ENCODE results near the gene NOS3.

Gene NOS3

GRCh38 chr7:150986556-150986955, 4.3 kb upstream of the NOS3 start:
- no peak overlapping the region for H3K27ac ChIP-seq (ENCODE audit: low read depth, low read length)
- H3K4me3 ChIP-seq (ENCODE audit: low read depth, low read length), result no peak overlapping the region
- H3K36me3 ChIP-seq (ENCODE audit: control insufficient read depth, insufficient read depth, low read length), result no peaks in the 10 kb centered on the region
- peaks cover 10% of the 10 kb centered on the region; the same call in 1 of the 2 replicates for H3K4me1 ChIP-seq (ENCODE audit: control insufficient read depth, insufficient read depth, low read length)
- peaks cover 23% of the 10 kb centered on the region for H3K27me3 ChIP-seq (ENCODE audit: control insufficient read depth, insufficient read depth, low read length)
- peaks cover 19% of the 10 kb centered on the region for H3K9me3 ChIP-seq (ENCODE audit: control insufficient read depth, insufficient read depth, low read depth, low read length)
- no peak overlapping the region for H3K9ac ChIP-seq (ENCODE audit: low read length)

- H3K9ac ChIP-seq (ENCODE audit: low read length), result no peak overlapping the region
- H3K9me3 ChIP-seq (ENCODE audit: control insufficient read depth, insufficient read depth, low read depth, low read length), result peaks cover 19% of the 10 kb centered on the region
- peak overlapping the region; percentile 59 for H3K4me3 ChIP-seq (ENCODE audit: low read depth, low read length)
- H3K27me3 ChIP-seq (ENCODE audit: control insufficient read depth, insufficient read depth, low read length), result peaks cover 3% of the 10 kb centered on the region; the same call in 1 of the 2 replicates
- H3K36me3 ChIP-seq (ENCODE audit: control insufficient read depth, insufficient read depth, low read length), result no peaks in the 10 kb centered on the region
- no peak overlapping the region for H3K27ac ChIP-seq (ENCODE audit: low read depth, low read length)
- peaks cover 16% of the 10 kb centered on the region; the same call in 1 of the 2 replicates for H3K4me1 ChIP-seq (ENCODE audit: control insufficient read depth, insufficient read depth, low read length)
Observed at GRCh38 chr7:150988230-150989226, 2.3 kb upstream of the NOS3 start.

GRCh38 chr7:150989456-150989855, 1.4 kb upstream of the NOS3 start:
- peaks cover 22% of the 10 kb centered on the region; the same call in 1 of the 2 replicates for H3K4me1 ChIP-seq (ENCODE audit: control insufficient read depth, insufficient read depth, low read length)
- peaks cover 19% of the 10 kb centered on the region for H3K9me3 ChIP-seq (ENCODE audit: control insufficient read depth, insufficient read depth, low read depth, low read length)
- 0 out of 2 replicates have a peak, but pooled peaks cover 2% of the 10 kb centered on the region for H3K27me3 ChIP-seq (ENCODE audit: control insufficient read depth, insufficient read depth, low read length)
- H3K27ac ChIP-seq (ENCODE audit: low read depth, low read length), result no peak overlapping the region
- no peak overlapping the region for H3K4me3 ChIP-seq (ENCODE audit: low read depth, low read length)
- H3K9ac ChIP-seq (ENCODE audit: low read length), result no peak overlapping the region
- no peaks in the 10 kb centered on the region for H3K36me3 ChIP-seq (ENCODE audit: control insufficient read depth, insufficient read depth, low read length)

GRCh38 chr7:150992051-150992640, 1.3 kb downstream of the NOS3 start:
- no peak overlapping the region for H3K4me3 ChIP-seq (ENCODE audit: low read depth, low read length)
- H3K27ac ChIP-seq (ENCODE audit: low read depth, low read length), result no peak overlapping the region
- H3K36me3 ChIP-seq (ENCODE audit: control insufficient read depth, insufficient read depth, low read length), result no peaks in the 10 kb centered on the region
- no peaks in the 10 kb centered on the region for H3K27me3 ChIP-seq (ENCODE audit: control insufficient read depth, insufficient read depth, low read length)
- peaks cover 34% of the 10 kb centered on the region; the same call in 1 of the 2 replicates for H3K4me1 ChIP-seq (ENCODE audit: control insufficient read depth, insufficient read depth, low read length)
- no peak overlapping the region for H3K9ac ChIP-seq (ENCODE audit: low read length)
- H3K9me3 ChIP-seq (ENCODE audit: control insufficient read depth, insufficient read depth, low read depth, low read length), result peaks cover 19% of the 10 kb centered on the region

DNA sequence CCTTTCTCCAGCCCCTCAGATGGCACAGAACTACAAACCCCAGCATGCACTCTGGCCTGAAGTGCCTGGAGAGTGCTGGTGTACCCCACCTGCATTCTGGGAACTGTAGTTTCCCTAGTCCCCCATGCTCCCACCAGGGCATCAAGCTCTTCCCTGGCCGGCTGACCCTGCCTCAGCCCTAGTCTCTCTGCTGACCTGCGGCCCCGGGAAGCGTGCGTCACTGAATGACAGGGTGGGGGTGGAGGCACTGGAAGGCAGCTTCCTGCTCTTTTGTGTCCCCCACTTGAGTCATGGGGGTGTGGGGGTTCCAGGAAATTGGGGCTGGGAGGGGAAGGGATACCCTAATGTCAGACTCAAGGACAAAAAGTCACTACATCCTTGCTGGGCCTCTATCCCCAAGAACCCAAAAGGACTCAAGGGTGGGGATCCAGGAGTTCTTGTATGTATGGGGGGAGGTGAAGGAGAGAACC, 2.1 kb downstream of the NOS3 start:
- Histone ChIP-seq H3K27ac (ENCODE audit: low read depth, low read length) (no peak overlapping the region), H3K9ac (ENCODE audit: low read length) (no peak overlapping the region), H3K9me3 (ENCODE audit: control insufficient read depth, insufficient read depth, low read depth, low read length) (peaks cover 19% of the 10 kb centered on the region), H3K27me3 (ENCODE audit: control insufficient read depth, insufficient read depth, low read length) (no peaks in the 10 kb centered on the region), H3K4me3 (ENCODE audit: low read depth, low read length) (no peak overlapping the region), H3K4me1 (ENCODE audit: control insufficient read depth, insufficient read depth, low read length) (peaks cover 34% of the 10 kb centered on the region; the same call in 1 of the 2 replicates), H3K36me3 (ENCODE audit: control insufficient read depth, insufficient read depth, low read length) (no peaks in the 10 kb centered on the region)

DNA sequence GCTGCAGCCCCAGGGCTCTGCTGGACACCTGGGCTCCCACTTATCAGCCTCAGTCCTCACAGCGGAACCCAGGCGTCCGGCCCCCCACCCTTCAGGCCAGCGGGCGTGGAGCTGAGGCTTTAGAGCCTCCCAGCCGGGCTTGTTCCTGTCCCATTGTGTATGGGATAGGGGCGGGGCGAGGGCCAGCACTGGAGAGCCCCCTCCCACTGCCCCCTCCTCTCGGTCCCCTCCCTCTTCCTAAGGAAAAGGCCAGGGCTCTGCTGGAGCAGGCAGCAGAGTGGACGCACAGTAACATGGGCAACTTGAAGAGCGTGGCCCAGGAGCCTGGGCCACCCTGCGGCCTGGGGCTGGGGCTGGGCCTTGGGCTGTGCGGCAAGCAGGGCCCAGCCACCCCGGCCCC, 2.7 kb downstream of the NOS3 start:
- H3K9me3 ChIP-seq (ENCODE audit: control insufficient read depth, insufficient read depth, low read depth, low read length), result peaks cover 19% of the 10 kb centered on the region
- no peaks in the 10 kb centered on the region for H3K27me3 ChIP-seq (ENCODE audit: control insufficient read depth, insufficient read depth, low read length)
- H3K9ac ChIP-seq (ENCODE audit: low read length), result no peak overlapping the region
- peaks cover 31% of the 10 kb centered on the region; the same call in 1 of the 2 replicates for H3K4me1 ChIP-seq (ENCODE audit: control insufficient read depth, insufficient read depth, low read length)
- H3K36me3 ChIP-seq (ENCODE audit: control insufficient read depth, insufficient read depth, low read length), result no peaks in the 10 kb centered on the region
- H3K4me3 ChIP-seq (ENCODE audit: low read depth, low read length), result no peak overlapping the region
- H3K27ac ChIP-seq (ENCODE audit: low read depth, low read length), result no peak overlapping the region

- Histone ChIP-seq H3K27ac (ENCODE audit: low read depth, low read length) (no peak overlapping the region), H3K36me3 (ENCODE audit: control insufficient read depth, insufficient read depth, low read length) (no peaks in the 10 kb centered on the region)
Observed at GRCh38 chr7:150994141-150994837, 3.5 kb downstream of the NOS3 start.

GRCh38 chr7:150994838-150995510, 4.2 kb downstream of the NOS3 start:
- Histone ChIP-seq H3K4me1 (ENCODE audit: control insufficient read depth, insufficient read depth, low read length) (peaks cover 24% of the 10 kb centered on the region; the same call in 1 of the 2 replicates), H3K36me3 (ENCODE audit: control insufficient read depth, insufficient read depth, low read length) (no peaks in the 10 kb centered on the region), H3K27ac (ENCODE audit: low read depth, low read length) (no peak overlapping the region), H3K9ac (ENCODE audit: low read length) (no peak overlapping the region), H3K9me3 (ENCODE audit: control insufficient read depth, insufficient read depth, low read depth, low read length) (peaks cover 16% of the 10 kb centered on the region), H3K27me3 (ENCODE audit: control insufficient read depth, insufficient read depth, low read length) (no peaks in the 10 kb centered on the region), H3K4me3 (ENCODE audit: low read depth, low read length) (no peak overlapping the region)

More at GRCh38 chr7:150994141-150994837, 3.5 kb downstream of the NOS3 start:
- H3K4me1 ChIP-seq (ENCODE audit: control insufficient read depth, insufficient read depth, low read length), result peaks cover 25% of the 10 kb centered on the region; the same call in 1 of the 2 replicates
- H3K27me3 ChIP-seq (ENCODE audit: control insufficient read depth, insufficient read depth, low read length), result no peaks in the 10 kb centered on the region
- peaks cover 19% of the 10 kb centered on the region for H3K9me3 ChIP-seq (ENCODE audit: control insufficient read depth, insufficient read depth, low read depth, low read length)
- H3K9ac ChIP-seq (ENCODE audit: low read length), result no peak overlapping the region
- H3K4me3 ChIP-seq (ENCODE audit: low read depth, low read length), result no peak overlapping the region

- Histone ChIP-seq H3K9me3 (ENCODE audit: control insufficient read depth, insufficient read depth, low read depth, low read length) (peaks cover under 1% of the 10 kb centered on the region; the same call in 1 of the 2 replicates), H3K4me3 (ENCODE audit: low read depth, low read length) (no peak overlapping the region), H3K27ac (ENCODE audit: low read depth, low read length) (no peak overlapping the region), H3K9ac (ENCODE audit: low read length) (no peak overlapping the region), H3K36me3 (ENCODE audit: control insufficient read depth, insufficient read depth, low read length) (no peaks in the 10 kb centered on the region), H3K27me3 (ENCODE audit: control insufficient read depth, insufficient read depth, low read length) (no peaks in the 10 kb centered on the region), H3K4me1 (ENCODE audit: control insufficient read depth, insufficient read depth, low read length) (peaks cover 24% of the 10 kb centered on the region; the same call in 1 of the 2 replicates)
Observed at GRCh38 chr7:150996376-150997074, 5.7 kb downstream of the NOS3 start.

- Histone ChIP-seq H3K27ac (ENCODE audit: low read depth, low read length) (no peak overlapping the region), H3K36me3 (ENCODE audit: control insufficient read depth, insufficient read depth, low read length) (no peaks in the 10 kb centered on the region), H3K4me3 (ENCODE audit: low read depth, low read length) (no peak overlapping the region), H3K4me1 (ENCODE audit: control insufficient read depth, insufficient read depth, low read length) (peaks cover 24% of the 10 kb centered on the region; the same call in 1 of the 2 replicates), H3K9ac (ENCODE audit: low read length) (no peak overlapping the region), H3K27me3 (ENCODE audit: control insufficient read depth, insufficient read depth, low read length) (no peaks in the 10 kb centered on the region), H3K9me3 (ENCODE audit: control insufficient read depth, insufficient read depth, low read depth, low read length) (no peaks in the 10 kb centered on the region)
Observed at GRCh38 chr7:150997075-150997511, 6.3 kb downstream of the NOS3 start.

All from HUES6 (cell line).